Smooth muscle cell (in vitro differentiated cells): ENCODE data around the gene NOXO1. TPM values are rescaled to one million over a fixed set of nuclear protein-coding genes. Genes with fewer than 3 reads are reported as not detected.
A peak's percentile ranks its signal among the peaks of the same experiment; 100 is the strongest.

Experiments used
- DNase-seq: peaks from one replicate; lab custom pipeline; 2025; ENCODE audit not compliant: unreplicated experiment; lab: John Stamatoyannopoulos, UW
- H2AFZ ChIP-seq: fragments of 200-600 bp; sonication (generic); 2 replicates; pipeline ENCODE4 v1.6.0; 2016; ENCODE audit warnings: antibody characterized with exemption, low read depth, mild to moderate bottlenecking
- H3F3A ChIP-seq: fragments of 200-600 bp; sonication (generic); 2 replicates; pipeline ENCODE4 v1.6.0; 2017; ENCODE audit warnings: antibody characterized with exemption, low read depth
- H3K27ac ChIP-seq: fragments of 200-600 bp; sonication (generic); 2 replicates; pipeline ENCODE4 v1.5.1; 2016; ENCODE audit warnings: low read depth, mild to moderate bottlenecking
- H3K27me3 ChIP-seq: fragments of 200-600 bp; sonication (generic); 2 replicates; pipeline ENCODE4 v1.6.1; 2016; ENCODE audit warnings: low read depth, mild to moderate bottlenecking
- H3K36me3 ChIP-seq: fragments of 200-600 bp; sonication (generic); 2 replicates; pipeline ENCODE4 v1.5.1; 2016; ENCODE audit warnings: low read depth
- H3K4me1 ChIP-seq: fragments of 200-600 bp; sonication (generic); 2 replicates; pipeline ENCODE4 v1.5.1; 2016; ENCODE audit warnings: low read depth
- H3K4me2 ChIP-seq: fragments of 200-600 bp; sonication (generic); 2 replicates; pipeline ENCODE4 v1.6.0; 2016; ENCODE audit warnings: mild to moderate bottlenecking
- H3K4me3 ChIP-seq: fragments of 200-600 bp; sonication (generic); 2 replicates; pipeline ENCODE4 v1.5.1; 2016; ENCODE audit warnings: mild to moderate bottlenecking
- H3K79me2 ChIP-seq: fragments of 200-600 bp; sonication (generic); 2 replicates; pipeline ENCODE4 v1.6.0; 2016; ENCODE audit warnings: low read depth, mild to moderate bottlenecking
- H3K9ac ChIP-seq: fragments of 200-600 bp; sonication (generic); 2 replicates; pipeline ENCODE4 v1.6.0; 2016; ENCODE audit warnings: low read depth
- H3K9me3 ChIP-seq: fragments of 200-600 bp; sonication (generic); replicated peaks from 2 replicates; pipeline ENCODE4 v1.5.1; 2016; ENCODE audit warnings: low read depth
- H4K20me1 ChIP-seq: fragments of 200-600 bp; sonication (generic); 2 replicates; pipeline ENCODE4 v1.6.0; 2016; ENCODE audit warnings: low read depth
- WGBS: methylation state at CpG from one replicate; pipeline ENCODE4 v1.1.7; 2016; ENCODE audit warnings: low lambda C conversion rate; 5-methylcytosine and 5-hydroxymethylcytosine counted together
- polyA plus RNA-seq: library from polyadenylated mRNA; unstranded; fragments of >200 nt; fragmentation: Nextera tagmentation; extraction: Ambion mirVana; gene quantifications from 2 replicates; pipeline ENCODE4 v1.2.1, GENCODE V29; 2016
- total RNA-seq: library from RNA; depleted of rRNA; stranded (reverse); fragments of >200 nt; gene quantifications from 2 replicates; pipeline ENCODE4 v1.2.3, GENCODE V29; 2014
- TF ChIP-seq, protein P1 (sequence below): fragments of 200-600 bp; sonication (generic); IDR thresholded peaks from 2 replicates; pipeline ENCODE4 v1.5.1; 2017; ENCODE audit warnings: borderline replicate concordance, mild to moderate bottlenecking, antibody characterized with exemption; ENCODE audit not compliant: insufficient read depth, poor library complexity, severe bottlenecking

The NOXO1 gene
- total and polyA plus RNA-seq, 2 experiments from 2014 or later = 0.13 to 0.35 TPM

DNA sequence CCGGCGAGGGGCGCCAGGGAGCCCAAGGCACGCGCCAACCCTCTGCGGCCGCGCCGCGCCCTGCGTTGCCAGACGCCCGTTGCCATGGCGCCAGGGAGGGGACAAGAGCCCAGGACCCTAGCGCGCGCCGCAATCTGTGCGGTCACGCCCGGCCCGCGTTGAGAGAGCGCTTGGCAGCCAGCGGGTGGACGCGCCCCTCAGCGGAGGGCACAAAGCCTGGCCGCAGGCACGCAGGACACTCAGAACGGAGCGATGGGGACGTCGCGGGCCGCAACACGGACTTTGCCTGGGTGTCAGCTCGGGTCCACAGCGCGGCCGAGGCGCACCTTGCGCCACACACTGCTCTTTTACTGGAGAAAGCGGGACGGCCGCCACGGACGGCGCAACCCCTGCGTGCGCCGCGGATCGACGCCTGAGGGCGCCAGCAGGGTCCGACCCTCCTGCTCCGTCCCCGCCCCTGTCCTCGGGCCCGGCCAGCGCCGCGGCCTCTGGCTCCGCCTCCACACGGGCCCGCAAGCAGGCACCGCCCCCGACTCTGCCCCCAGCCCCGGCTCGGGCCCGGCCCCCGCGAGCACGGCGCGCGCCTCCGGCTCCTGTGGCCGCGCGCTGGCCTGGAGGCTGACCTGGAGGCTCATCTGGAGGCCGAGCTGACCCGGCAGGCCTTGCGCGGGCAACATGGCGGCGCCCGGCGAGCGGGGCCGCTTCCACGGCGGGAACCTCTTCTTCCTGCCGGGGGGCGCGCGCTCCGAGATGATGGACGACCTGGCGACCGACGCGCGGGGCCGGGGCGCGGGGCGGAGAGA lies 2.5 kb upstream of the NOXO1 start, which contains the start of gene GFER:
Gene GFER, plus strand, starts transcription at position 650 of the 803 bp plus-strand sequence. Its CDS starts 26 bp downstream, at position 676.
- Histone ChIP-seq H3K36me3 (no peaks in the 10 kb centered on the region), H4K20me1 (no peaks in the 10 kb centered on the region), H3K4me3 (peak within 1 kb of the TSS; percentile 89), H3F3A (peaks cover 7% of the 10 kb centered on the region), H3K4me2 (peak within 1 kb of the TSS; percentile 99), H3K27ac (peak within 1 kb of the TSS; percentile 13), H2AFZ (peak within 1 kb of the TSS; percentile 81), H3K27me3 (peaks cover 53% of the 10 kb centered on the region), H3K9me3 (no peaks in the 10 kb centered on the region), H3K4me1 (peaks cover 28% of the 10 kb centered on the region), H3K79me2 (no peaks in the 10 kb centered on the region), H3K9ac (peak within 1 kb of the TSS; percentile 84)
- WGBS = 1% methylated on average over 92 of the region's 109 CpGs
- TF ChIP-seq, protein P1, sequence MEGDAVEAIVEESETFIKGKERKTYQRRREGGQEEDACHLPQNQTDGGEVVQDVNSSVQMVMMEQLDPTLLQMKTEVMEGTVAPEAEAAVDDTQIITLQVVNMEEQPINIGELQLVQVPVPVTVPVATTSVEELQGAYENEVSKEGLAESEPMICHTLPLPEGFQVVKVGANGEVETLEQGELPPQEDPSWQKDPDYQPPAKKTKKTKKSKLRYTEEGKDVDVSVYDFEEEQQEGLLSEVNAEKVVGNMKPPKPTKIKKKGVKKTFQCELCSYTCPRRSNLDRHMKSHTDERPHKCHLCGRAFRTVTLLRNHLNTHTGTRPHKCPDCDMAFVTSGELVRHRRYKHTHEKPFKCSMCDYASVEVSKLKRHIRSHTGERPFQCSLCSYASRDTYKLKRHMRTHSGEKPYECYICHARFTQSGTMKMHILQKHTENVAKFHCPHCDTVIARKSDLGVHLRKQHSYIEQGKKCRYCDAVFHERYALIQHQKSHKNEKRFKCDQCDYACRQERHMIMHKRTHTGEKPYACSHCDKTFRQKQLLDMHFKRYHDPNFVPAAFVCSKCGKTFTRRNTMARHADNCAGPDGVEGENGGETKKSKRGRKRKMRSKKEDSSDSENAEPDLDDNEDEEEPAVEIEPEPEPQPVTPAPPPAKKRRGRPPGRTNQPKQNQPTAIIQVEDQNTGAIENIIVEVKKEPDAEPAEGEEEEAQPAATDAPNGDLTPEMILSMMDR = peak; percentile 9
- peak; percentile 76 for DNase-seq

DNA sequence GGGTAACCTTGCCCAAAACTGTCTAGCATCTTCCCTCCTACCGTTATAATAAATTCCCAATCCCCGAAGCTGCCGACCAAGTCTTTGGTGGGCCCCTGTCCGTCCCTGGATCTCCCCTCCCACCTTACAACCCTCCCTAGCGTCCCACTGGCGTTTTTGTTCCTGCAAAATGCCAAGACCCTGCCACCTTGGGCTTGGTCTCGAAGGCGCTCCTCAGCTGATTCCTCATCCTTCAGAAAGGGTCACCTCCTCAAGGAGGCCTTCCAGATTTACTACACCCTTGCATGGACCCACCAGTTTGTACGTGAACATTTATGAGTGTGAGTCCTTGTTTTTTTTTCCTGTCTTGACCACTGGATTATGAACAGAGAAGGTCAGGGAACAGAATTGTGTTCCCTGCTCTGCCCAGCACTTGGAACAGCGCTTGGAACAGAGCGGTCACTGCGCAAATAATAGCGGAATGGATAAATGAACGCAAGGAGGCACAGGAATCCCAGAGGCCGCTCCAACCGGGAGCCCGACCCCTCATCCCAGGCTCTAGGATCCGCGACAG lies 1.8 kb upstream of the NOXO1 start:
- H3K4me3 ChIP-seq = peak overlapping the region; percentile 89
- no peak overlapping the region for H3K9ac ChIP-seq
- H3K27ac ChIP-seq = no peak overlapping the region
- no peaks in the 10 kb centered on the region for H3K36me3 ChIP-seq
- H3K79me2 ChIP-seq = no peaks in the 10 kb centered on the region
- no peak overlapping the region for H2AFZ ChIP-seq
- peaks cover 53% of the 10 kb centered on the region for H3K27me3 ChIP-seq
- H4K20me1 ChIP-seq = no peaks in the 10 kb centered on the region
- WGBS = 35% methylated on average over 19 of the region's 19 CpGs
- peaks cover 7% of the 10 kb centered on the region for H3F3A ChIP-seq
- TF ChIP-seq, protein P1 = peak; percentile 6
- H3K4me2 ChIP-seq = peak overlapping the region; percentile 99
- no peaks in the 10 kb centered on the region for H3K9me3 ChIP-seq
- DNase-seq = no peak
- H3K4me1 ChIP-seq = peaks cover 28% of the 10 kb centered on the region

DNA sequence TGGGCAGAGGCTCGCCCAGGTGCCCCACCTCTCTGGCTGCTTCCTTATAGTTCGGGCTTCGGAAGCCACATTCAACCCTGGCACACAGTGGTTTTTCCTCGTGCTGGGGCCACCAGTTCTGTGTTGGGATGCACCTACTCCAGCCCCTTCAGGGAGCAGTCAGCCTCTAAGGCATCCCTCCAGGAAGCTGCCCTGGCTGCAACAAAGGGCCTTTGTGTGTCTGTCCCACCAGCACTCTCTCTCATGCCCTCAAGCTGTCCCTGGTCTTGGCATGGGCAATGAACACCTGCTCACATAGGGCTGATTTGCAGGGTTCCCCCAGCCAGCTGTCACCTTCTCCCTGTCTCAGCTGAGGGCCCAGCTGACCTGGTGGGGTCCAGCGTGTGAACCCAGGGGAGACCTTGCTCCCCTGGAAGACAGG lies 754 bp upstream of the NOXO1 start:
- H2AFZ ChIP-seq = no peak overlapping the region
- 85% methylated on average over 5 of the region's 5 CpGs for WGBS
- H3K9ac ChIP-seq = no peak overlapping the region
- no peaks in the 10 kb centered on the region for H3K9me3 ChIP-seq
- TF ChIP-seq, protein P1 = no peak
- H4K20me1 ChIP-seq = no peaks in the 10 kb centered on the region
- no peak overlapping the region for H3K27ac ChIP-seq
- no peaks in the 10 kb centered on the region for H3K36me3 ChIP-seq
- no peaks in the 10 kb centered on the region for H3K79me2 ChIP-seq
- H3K4me2 ChIP-seq = no peak overlapping the region
- H3K4me3 ChIP-seq = no peak overlapping the region
- peaks cover 54% of the 10 kb centered on the region for H3K27me3 ChIP-seq
- DNase-seq = no peak
- peaks cover 28% of the 10 kb centered on the region for H3K4me1 ChIP-seq
- H3F3A ChIP-seq = peaks cover 7% of the 10 kb centered on the region
